T-helper 1 cell treated with Interleukin-12 subunit alpha and Interleukin-12 subunit beta and Interleukin-4 antibody, amounts not matched to agents 30 μg/mL and 1 μg/mL, for 36 hours (primary cell): Measurements from ENCODE around the gene RELCH.

ENCODE experiments used
- H3K27ac Mint-ChIP-seq: one replicate; pipeline ENCODE4 v1.8.0; 2021; ENCODE audit warnings: mild to moderate bottlenecking, mixed read lengths
- H3K27me3 Mint-ChIP-seq: one replicate; pipeline ENCODE4 v1.8.0; 2021; ENCODE audit warnings: low read depth, mixed read lengths
- H3K36me3 Mint-ChIP-seq: one replicate; pipeline ENCODE4 v1.8.0; 2021; ENCODE audit warnings: low read depth, mixed read lengths
- H3K4me1 Mint-ChIP-seq: one replicate; pipeline ENCODE4 v1.8.0; 2021; ENCODE audit warnings: low read depth, mixed read lengths
- H3K4me3 Mint-ChIP-seq: one replicate; pipeline ENCODE4 v1.8.0; 2021; ENCODE audit warnings: mild to moderate bottlenecking, moderate library complexity, mixed read lengths
- H3K9me3 Mint-ChIP-seq: one replicate; pipeline ENCODE4 v1.8.0; 2021; ENCODE audit warnings: mixed read lengths

Gene RELCH

DNA sequence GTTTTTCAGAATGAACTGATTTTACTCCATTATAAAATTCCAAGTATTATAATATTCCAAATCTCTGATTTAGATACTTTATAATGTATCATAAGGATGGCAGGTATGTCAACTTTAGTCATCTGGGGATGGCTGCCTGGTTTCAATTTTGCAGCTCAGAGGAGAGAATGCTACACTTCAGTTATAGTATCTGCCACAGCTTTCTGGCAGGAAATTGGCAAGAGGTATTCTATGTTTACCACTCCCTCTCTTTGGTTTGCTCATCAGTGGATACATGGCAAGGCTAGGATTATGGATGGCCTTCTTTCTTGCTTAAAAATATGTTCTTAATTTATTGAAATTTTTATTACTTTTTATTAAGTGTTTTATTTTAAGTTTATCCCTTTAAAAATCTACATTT, 71.0 kb downstream of the RELCH start:
- H3K36me3 Mint-ChIP-seq: peaks cover 48% of the 10 kb centered on the region
- peaks cover 3% of the 10 kb centered on the region for H3K4me1 Mint-ChIP-seq
- H3K27me3 Mint-ChIP-seq: no peaks in the 10 kb centered on the region
- H3K9me3 Mint-ChIP-seq: no peaks in the 10 kb centered on the region
- no peak overlapping the region for H3K27ac Mint-ChIP-seq
- H3K4me3 Mint-ChIP-seq: no peak overlapping the region

DNA sequence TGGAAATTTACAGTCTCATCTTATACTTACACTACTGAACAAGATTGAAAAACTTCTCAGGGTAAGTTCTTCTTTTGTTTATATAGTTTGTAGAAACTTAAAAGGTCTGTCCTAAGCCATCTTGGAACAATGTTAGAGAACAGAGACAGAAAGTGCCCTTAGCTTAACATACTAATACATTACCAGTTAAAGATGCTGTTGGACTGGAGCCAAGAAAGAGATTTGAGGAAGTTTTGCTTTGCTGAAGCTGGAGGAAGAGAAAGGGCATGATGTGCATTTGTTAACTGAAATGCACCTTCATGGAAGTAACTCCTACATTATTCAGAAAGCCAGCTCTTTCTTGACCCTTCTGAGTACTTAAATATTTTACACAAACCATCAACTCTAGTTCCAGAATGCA, 71.6 kb downstream of the RELCH start:
- no peaks in the 10 kb centered on the region for H3K27me3 Mint-ChIP-seq
- H3K4me3 Mint-ChIP-seq: no peak overlapping the region
- no peak overlapping the region for H3K27ac Mint-ChIP-seq
- H3K36me3 Mint-ChIP-seq: peaks cover 48% of the 10 kb centered on the region
- H3K9me3 Mint-ChIP-seq: no peaks in the 10 kb centered on the region
- H3K4me1 Mint-ChIP-seq: peaks cover 3% of the 10 kb centered on the region

DNA sequence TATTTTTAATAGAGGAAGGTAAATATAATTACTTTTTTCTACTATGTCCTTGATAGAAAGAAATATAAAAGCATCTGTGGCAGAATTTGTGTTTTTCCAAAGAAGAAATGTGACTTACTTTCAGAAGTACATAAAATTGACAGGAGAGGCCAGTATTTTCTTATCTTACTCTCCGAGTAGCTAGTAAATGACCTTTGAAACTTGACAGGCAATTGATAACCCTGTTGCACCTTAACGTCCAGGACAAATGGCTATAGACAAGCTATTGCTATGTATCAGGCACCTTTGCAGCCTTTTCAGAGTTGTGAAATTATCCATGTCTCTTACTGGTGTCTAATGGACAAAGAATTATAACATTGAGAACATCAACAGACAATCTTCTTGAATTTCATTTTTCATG, 75.0 kb downstream of the RELCH start:
- H3K27ac Mint-ChIP-seq: no peak overlapping the region
- peaks cover 51% of the 10 kb centered on the region for H3K36me3 Mint-ChIP-seq

DNA sequence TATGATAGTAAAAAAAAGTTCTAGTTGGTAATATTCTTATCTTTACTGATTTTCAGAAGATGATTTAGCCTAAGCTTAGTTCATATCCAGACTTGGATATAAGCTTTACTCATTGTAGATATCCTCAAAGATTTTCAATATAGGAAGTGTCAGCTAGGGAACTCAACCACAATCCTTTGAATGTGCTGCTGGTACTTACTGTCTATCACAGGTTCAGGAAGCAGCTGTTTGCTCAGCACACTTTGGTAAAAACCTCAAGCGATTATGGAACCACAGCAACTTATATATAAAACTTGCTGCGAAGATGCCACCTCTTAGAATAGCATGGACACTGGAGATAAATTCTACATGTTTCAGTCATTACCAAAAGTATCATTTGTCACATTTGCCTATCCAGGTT, 77.9 kb downstream of the RELCH start:
- no peak overlapping the region for H3K27ac Mint-ChIP-seq
- H3K4me1 Mint-ChIP-seq: peaks cover 5% of the 10 kb centered on the region
- no peaks in the 10 kb centered on the region for H3K9me3 Mint-ChIP-seq
- peaks cover 32% of the 10 kb centered on the region for H3K36me3 Mint-ChIP-seq
- no peaks in the 10 kb centered on the region for H3K27me3 Mint-ChIP-seq
- no peak overlapping the region for H3K4me3 Mint-ChIP-seq

More for the DNA sequence above, 75.0 kb downstream of the RELCH start:
- Mint-ChIP-seq H3K9me3 (no peaks in the 10 kb centered on the region), H3K4me1 (peaks cover 9% of the 10 kb centered on the region), H3K4me3 (no peak overlapping the region), H3K27me3 (no peaks in the 10 kb centered on the region)

DNA sequence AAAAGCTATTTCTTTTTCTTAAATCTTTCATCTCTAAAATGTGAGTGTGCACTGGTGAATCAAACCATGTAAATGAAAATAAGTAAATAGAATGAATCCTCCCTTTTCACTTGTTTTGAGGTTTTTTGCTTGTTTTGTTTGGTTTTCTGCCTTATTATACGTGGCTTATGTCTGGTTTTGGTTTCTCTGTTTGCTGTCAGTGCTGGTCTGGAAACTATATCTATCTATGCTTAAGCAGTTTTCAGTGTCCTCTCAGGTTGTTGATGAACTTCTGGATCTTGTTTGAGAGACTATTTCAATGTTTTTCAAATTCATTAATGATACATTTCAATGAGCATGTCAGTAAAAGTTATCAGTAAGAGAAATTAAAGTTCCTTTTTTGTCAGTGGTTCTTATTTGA, 90.0 kb downstream of the RELCH start:
- Mint-ChIP-seq H3K27me3 (no peaks in the 10 kb centered on the region), H3K4me3 (no peak overlapping the region), H3K27ac (no peak overlapping the region), H3K9me3 (no peaks in the 10 kb centered on the region), H3K4me1 (peaks cover 13% of the 10 kb centered on the region), H3K36me3 (peaks cover 28% of the 10 kb centered on the region)

DNA sequence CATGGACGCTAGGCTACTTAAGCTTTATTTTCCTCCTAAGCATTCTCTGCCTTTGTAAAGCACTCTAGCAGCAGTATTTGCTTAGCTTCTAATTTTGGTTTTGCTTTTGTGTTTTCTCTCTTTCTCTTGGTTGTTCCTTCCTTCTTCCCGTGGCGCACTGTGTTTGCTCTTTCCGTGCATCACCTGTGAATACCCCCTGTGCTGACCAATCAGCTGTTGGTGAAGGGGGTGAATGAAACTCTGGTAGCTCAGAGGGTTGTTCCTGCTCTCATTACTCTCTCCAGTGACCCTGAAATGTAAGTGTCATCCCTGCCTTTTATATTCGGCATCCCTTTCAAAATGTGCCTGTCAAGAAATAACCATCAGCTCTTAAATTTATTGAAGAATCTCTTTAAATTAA, 92.5 kb downstream of the RELCH start:
- Mint-ChIP-seq H3K9me3 (no peaks in the 10 kb centered on the region), H3K27ac (no peak overlapping the region), H3K27me3 (no peaks in the 10 kb centered on the region), H3K36me3 (peaks cover 36% of the 10 kb centered on the region), H3K4me3 (no peak overlapping the region), H3K4me1 (peaks cover 17% of the 10 kb centered on the region)

DNA sequence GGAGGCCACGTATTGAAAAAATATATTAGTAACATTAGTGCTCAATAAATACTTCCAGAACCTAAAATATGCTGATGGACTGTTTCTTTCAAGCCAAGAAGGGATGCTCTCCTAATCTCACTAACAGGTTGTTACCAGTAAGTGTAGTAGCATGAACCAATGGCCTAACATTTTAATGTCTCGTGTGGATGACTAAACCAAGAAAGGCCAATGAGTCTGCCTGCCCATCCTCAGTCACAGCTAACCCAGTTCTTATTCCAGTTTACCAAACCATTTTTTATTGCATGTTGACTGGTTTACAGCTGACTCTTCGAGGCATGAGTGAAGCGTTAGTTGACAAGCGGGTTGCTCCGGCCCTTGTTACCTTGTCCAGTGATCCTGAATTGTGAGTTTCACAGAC, 93.0 kb downstream of the RELCH start:
- no peaks in the 10 kb centered on the region for H3K27me3 Mint-ChIP-seq
- no peaks in the 10 kb centered on the region for H3K9me3 Mint-ChIP-seq
- no peak overlapping the region for H3K4me3 Mint-ChIP-seq
- H3K36me3 Mint-ChIP-seq: peaks cover 37% of the 10 kb centered on the region
- H3K27ac Mint-ChIP-seq: no peak overlapping the region
- peaks cover 17% of the 10 kb centered on the region for H3K4me1 Mint-ChIP-seq

DNA sequence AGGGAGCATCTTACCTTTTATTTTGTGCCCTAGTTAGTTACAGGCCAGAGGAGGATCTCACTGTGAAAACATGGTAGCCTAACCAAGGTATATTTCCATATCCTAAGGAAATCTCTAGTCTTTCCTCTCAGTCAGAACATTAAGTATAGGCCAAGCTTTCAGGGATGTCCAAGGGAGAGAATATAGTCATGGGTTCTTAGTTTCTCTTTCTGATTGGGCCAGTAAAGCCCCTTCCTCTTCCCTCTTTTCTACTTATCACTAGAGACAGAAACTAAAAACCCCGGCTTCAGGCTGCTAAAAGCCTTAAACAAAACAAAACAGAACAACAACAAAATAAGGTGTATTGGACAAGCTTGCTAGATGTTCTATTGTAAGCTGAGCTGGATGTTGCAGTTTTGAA, 93.7 kb downstream of the RELCH start:
- Mint-ChIP-seq H3K4me3 (no peak overlapping the region), H3K27me3 (no peaks in the 10 kb centered on the region), H3K9me3 (no peaks in the 10 kb centered on the region), H3K4me1 (peaks cover 17% of the 10 kb centered on the region), H3K27ac (peak overlapping the region; percentile 16), H3K36me3 (peaks cover 39% of the 10 kb centered on the region)

DNA sequence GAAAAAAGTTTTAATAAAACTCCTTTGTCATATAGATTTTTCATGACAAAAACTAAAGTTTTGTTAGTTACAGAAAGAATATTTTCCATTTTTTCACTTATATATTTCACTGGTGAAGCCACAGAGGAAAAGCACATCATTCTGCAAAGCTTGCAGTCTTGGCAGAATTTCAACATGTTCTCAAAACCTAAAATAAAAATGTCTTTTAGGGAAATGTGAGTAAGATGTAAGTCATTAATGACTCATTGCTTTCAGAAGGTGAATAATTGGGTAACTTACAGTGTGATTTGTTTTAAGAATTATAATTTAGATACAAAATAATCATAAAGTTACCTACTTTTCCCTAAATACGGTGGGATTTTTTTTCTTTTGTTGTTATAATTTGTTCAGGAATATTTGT, 94.6 kb downstream of the RELCH start:
- Mint-ChIP-seq H3K9me3 (no peaks in the 10 kb centered on the region), H3K27me3 (no peaks in the 10 kb centered on the region), H3K4me1 (peaks cover 17% of the 10 kb centered on the region), H3K36me3 (peaks cover 37% of the 10 kb centered on the region), H3K27ac (no peak overlapping the region), H3K4me3 (no peak overlapping the region)

DNA sequence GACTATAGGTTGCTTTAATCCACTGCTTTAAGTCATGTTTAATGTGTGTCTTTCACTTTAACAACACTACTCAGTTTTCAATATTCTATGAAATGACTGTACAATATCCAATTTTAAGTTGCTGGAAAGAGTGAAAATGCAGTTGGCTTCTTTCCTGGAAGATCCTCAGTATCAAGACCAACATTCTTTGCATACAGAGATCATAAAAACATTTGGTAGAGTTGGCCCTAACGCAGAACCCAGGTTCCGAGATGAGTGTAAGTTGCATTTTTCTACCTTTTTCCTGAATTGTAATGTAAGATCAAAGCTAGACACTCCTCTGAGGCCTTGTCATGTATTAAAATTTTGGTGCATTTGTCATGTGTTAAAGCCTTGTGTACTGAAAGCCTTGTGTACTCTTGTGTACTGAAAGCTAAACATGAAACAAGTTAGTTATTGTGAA, 95.2 kb downstream of the RELCH start:
- Mint-ChIP-seq H3K4me3 (no peak overlapping the region), H3K36me3 (peaks cover 33% of the 10 kb centered on the region), H3K27me3 (no peaks in the 10 kb centered on the region), H3K4me1 (peaks cover 13% of the 10 kb centered on the region), H3K27ac (no peak overlapping the region), H3K9me3 (no peaks in the 10 kb centered on the region)

DNA sequence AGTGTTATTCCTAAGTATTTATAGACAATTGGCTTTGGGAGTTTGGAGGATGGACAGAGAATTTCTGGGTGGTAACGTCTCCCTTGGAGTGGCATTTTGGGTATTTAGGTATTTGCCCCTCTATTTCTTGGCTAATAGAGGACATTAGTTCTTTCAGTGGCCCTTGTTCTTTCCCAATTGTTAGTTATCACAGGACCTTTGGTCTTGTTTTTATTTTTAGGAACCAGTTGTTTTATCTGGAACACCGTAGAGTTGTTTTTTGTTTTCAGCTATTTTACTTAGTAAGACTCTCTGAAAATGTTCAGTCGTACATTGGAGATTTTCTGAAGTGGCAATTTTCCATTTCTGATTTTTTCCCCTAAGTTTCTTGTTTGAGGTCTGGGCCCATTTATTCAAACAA, 97.6 kb downstream of the RELCH start:
- no peak overlapping the region for H3K27ac Mint-ChIP-seq
- H3K9me3 Mint-ChIP-seq: no peaks in the 10 kb centered on the region
- H3K4me3 Mint-ChIP-seq: no peak overlapping the region
- H3K27me3 Mint-ChIP-seq: no peaks in the 10 kb centered on the region
- peaks cover 49% of the 10 kb centered on the region for H3K36me3 Mint-ChIP-seq
- peaks cover 16% of the 10 kb centered on the region for H3K4me1 Mint-ChIP-seq

DNA sequence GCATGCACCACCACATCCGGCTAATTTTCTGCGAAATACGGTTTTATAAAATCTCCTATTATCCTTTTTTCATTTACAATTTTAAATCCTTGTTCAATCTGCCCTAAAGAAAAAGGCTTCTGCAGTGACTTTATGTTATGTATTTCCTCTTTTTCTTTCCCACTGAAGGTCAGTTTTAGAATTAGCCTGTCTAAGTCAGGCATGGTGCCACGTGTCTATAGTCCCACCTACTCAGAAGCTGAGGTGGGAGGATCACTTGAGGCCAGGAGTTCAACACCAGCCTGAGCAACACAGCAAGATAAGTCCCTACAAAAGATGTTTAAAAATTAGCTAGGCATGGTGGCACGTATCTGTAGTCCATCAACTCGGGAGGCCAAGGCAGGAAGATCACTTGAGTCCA, 98.2 kb downstream of the RELCH start:
- Mint-ChIP-seq H3K27ac (no peak overlapping the region), H3K36me3 (peaks cover 49% of the 10 kb centered on the region), H3K4me3 (no peak overlapping the region), H3K4me1 (peaks cover 16% of the 10 kb centered on the region), H3K9me3 (no peaks in the 10 kb centered on the region), H3K27me3 (no peaks in the 10 kb centered on the region)

DNA sequence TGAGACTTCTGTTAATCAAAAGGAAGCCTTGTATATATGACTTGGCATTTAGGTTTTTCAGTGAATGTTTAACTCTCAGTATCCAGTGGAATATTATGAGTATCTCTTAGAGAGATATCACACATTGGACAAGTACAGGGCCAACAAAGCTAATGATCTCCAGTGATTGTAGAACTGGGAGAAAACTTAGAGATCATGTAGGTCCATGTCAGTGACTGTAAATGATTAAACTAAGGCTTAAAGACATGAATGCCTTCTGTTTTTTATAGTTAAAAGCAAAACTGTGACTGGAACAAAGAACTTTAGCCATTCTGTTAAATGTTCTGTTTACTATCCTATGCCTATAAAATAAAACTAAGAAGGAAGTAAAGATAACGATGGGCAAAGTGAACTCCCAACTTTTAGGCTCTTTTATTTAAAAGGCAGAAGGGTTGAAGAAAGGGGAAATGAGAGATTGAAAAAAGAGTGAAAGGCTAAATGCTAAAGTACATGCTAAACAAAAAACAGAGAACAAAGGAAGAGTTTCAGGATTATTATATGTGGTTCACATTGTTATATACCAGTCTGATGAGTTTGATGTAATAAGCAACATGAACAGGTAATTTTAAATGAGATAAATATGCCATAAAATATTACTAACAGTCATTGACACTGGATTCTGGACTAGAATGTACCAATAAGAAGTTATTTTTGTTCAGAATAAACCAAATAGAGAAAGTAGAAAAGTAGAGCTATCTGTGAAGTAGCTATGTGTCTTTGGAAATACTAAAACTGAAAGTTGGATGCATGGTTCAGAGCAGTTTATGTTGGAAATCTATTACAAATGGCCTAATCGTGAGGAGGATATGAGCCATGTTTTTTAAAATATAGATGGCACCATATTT, 101.0 kb downstream of the RELCH start:
- Mint-ChIP-seq H3K9me3 (no peaks in the 10 kb centered on the region), H3K36me3 (peaks cover 39% of the 10 kb centered on the region), H3K4me3 (no peak overlapping the region), H3K4me1 (peaks cover 3% of the 10 kb centered on the region), H3K27ac (no peak overlapping the region), H3K27me3 (no peaks in the 10 kb centered on the region)

DNA sequence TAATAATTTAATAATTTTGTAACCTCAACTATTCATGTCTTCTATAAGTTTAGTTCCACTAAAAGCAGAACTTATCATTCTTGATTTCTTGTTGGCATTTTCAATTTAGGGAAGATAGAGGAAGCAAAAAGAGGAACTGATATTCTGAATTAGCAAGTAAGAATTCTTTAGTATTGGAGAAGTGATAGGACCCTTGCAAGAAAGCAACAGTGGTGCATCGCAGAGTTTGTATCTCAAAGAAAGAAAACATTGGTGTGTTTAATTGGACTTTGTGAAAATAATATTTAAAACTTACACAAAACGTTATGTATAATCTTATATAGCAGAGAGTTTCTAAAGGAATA, 101.6 kb downstream of the RELCH start:
- H3K9me3 Mint-ChIP-seq: no peaks in the 10 kb centered on the region
- H3K27me3 Mint-ChIP-seq: no peaks in the 10 kb centered on the region
- no peak overlapping the region for H3K27ac Mint-ChIP-seq
- H3K36me3 Mint-ChIP-seq: peaks cover 33% of the 10 kb centered on the region
- peaks cover 3% of the 10 kb centered on the region for H3K4me1 Mint-ChIP-seq
- H3K4me3 Mint-ChIP-seq: no peak overlapping the region

DNA sequence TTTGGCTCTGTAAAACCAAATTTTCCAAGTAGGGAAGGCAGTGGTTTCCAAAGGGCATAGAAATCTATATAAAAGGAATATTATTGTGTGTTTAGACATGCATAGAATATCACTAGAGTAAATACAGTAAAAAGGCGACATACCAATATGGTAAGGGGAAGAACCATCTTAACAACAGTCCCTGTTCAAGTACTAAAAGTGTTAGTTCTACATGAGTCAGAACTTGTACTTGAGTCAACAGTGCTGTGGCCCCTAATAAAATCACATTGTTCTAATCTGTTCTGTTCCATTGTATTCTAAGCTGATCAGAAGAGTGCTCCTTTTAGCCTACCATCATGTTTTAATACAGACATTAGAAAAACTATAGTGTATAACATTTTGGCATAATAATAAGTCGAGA, 102.0 kb downstream of the RELCH start:
- peaks cover 33% of the 10 kb centered on the region for H3K36me3 Mint-ChIP-seq

More for the DNA sequence above, 102.0 kb downstream of the RELCH start:
- Mint-ChIP-seq H3K9me3 (no peaks in the 10 kb centered on the region), H3K4me3 (no peak overlapping the region), H3K27ac (no peak overlapping the region), H3K4me1 (peaks cover 3% of the 10 kb centered on the region), H3K27me3 (no peaks in the 10 kb centered on the region)
